Sigmoid colon (tissue), 4 donors: Measurements from ENCODE around the gene RNASE13.

ENCODE experiments used
- CTCF ChIP-seq, 4 experiments: fragments of 450-650 bp in 3 of 4; fragments of 200-600 bp in 1 of 4; IDR thresholded peaks; one replicate each; pipeline ENCODE4 v1.5.1; 2016 to 2019; ENCODE audit warnings: antibody characterized with exemption in 4 of 4, mild to moderate bottlenecking in 3 of 4, moderate library complexity in 2 of 4
- EP300 ChIP-seq, 4 donors: sonication (generic); formaldehyde crosslinking; IDR thresholded peaks; one replicate each; pipeline ENCODE4 v1.6.1; 2017; ENCODE audit warnings: antibody characterized with exemption in 4 of 4

- TF ChIP-seq CTCF (IDR thresholded peaks at IDR 0.05) = no peak
- TF ChIP-seq EP300 (IDR thresholded peaks at IDR 0.05) = no peak
Observed at GRCh38 chr14:21055432-21056117, 21.0 kb upstream of the RNASE13 start.
